DOHH2 (cell line): ENCODE results near the gene RYR2.

Source experiments
- EZH2phosphoT487 ChIP-seq: fragments of 200-600 bp; sonication (generic); IDR thresholded peaks from 2 replicates; pipeline ENCODE4 v1.6.1; 2017; ENCODE audit warnings: borderline replicate concordance, mild to moderate bottlenecking, antibody characterized with exemption, low read length, moderate library complexity, mixed read lengths
- TF ChIP-seq, protein P1 (sequence below): fragments of 200-600 bp; sonication (generic); IDR thresholded peaks from one replicate; pipeline ENCODE4 v1.5.1; 2014; ENCODE audit warnings: antibody characterized with exemption, mild to moderate bottlenecking, low read depth, low read length; ENCODE audit not compliant: poor library complexity, severe bottlenecking

DNA sequence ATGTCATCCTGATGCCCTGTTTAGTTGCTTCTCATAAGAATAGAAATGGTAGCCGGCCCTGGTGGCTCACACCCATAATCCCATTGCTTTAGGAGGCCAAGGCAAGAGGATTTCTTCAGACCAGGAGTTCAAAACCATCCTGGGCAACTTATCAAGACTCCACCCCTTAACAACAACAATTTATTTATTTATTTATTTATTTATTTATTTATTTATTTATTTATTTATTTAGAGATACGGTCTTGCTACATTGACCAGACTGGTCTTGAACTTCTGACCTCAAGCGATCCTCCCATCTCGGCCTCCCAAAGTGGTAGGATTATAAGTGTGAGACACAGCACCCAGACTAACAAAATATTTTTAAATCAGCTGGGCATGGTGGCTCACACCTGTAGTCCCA is 41.8 kb upstream of the RYR2 start:
- TF ChIP-seq, protein P1, sequence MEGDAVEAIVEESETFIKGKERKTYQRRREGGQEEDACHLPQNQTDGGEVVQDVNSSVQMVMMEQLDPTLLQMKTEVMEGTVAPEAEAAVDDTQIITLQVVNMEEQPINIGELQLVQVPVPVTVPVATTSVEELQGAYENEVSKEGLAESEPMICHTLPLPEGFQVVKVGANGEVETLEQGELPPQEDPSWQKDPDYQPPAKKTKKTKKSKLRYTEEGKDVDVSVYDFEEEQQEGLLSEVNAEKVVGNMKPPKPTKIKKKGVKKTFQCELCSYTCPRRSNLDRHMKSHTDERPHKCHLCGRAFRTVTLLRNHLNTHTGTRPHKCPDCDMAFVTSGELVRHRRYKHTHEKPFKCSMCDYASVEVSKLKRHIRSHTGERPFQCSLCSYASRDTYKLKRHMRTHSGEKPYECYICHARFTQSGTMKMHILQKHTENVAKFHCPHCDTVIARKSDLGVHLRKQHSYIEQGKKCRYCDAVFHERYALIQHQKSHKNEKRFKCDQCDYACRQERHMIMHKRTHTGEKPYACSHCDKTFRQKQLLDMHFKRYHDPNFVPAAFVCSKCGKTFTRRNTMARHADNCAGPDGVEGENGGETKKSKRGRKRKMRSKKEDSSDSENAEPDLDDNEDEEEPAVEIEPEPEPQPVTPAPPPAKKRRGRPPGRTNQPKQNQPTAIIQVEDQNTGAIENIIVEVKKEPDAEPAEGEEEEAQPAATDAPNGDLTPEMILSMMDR, result no peak
- no peak for TF ChIP-seq EZH2phosphoT487
